Right lobe of liver (tissue), 4 donors: Measurements from ENCODE around the gene CCNA2.

Experiments
- POLR2A ChIP-seq: fragments of 450-650 bp; IDR thresholded peaks from one replicate; pipeline ENCODE4 v1.6.1; 2017; ENCODE audit warnings: antibody characterized with exemption, mild to moderate bottlenecking
- TF ChIP-seq, protein P1 (sequence below), 4 donors: fragments of 200-600 bp in 3 of 4; fragments of 450-650 bp in 1 of 4; IDR thresholded peaks; one replicate each; pipeline versions ENCODE4 v1.5.1 to v1.8.0; 2016 to 2022; ENCODE audit warnings: antibody characterized with exemption in 4 of 4, mild to moderate bottlenecking in 2 of 4
- donor health status: DM: no; HTN: no; CAD: no.
- donor health status: DM: no; HTN: no; CAD: no.
- donor health status: DM: no; HTN: yes; CAD: no.

DNA sequence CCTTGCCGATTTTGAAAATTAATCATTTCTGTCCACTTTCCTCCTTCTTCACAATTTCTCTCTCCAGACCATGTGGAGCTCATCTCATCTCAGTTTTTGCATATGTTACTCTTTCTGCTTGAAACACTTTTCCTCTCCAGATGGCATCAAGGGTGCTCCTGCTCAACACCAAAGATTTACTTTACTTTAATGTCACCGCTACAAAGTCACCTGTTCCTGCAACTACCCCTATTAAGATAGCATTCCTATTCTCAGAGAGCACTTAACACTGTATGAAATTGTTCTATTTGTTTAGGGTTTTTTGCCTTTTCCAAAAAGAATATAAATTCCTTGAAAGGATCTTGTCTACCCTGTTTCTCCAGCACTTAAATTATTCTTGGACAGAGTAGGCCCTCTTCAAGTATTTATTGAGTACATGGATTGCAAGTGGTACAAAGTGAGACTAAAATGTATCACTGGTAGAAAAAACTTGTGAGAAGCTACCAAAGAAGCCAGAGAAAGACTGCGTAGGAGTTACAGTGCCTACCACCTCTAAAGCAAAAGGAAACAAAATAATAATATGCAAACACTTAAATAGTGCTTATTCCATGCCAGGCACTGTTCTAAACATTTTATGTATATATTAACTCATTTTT is 23.7 kb downstream of the CCNA2 start:
- TF ChIP-seq POLR2A, result no peak
- TF ChIP-seq, protein P1, sequence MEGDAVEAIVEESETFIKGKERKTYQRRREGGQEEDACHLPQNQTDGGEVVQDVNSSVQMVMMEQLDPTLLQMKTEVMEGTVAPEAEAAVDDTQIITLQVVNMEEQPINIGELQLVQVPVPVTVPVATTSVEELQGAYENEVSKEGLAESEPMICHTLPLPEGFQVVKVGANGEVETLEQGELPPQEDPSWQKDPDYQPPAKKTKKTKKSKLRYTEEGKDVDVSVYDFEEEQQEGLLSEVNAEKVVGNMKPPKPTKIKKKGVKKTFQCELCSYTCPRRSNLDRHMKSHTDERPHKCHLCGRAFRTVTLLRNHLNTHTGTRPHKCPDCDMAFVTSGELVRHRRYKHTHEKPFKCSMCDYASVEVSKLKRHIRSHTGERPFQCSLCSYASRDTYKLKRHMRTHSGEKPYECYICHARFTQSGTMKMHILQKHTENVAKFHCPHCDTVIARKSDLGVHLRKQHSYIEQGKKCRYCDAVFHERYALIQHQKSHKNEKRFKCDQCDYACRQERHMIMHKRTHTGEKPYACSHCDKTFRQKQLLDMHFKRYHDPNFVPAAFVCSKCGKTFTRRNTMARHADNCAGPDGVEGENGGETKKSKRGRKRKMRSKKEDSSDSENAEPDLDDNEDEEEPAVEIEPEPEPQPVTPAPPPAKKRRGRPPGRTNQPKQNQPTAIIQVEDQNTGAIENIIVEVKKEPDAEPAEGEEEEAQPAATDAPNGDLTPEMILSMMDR (IDR thresholded peaks at IDR 0.05), result no peak
